SK-N-MC (cell line): ENCODE measurements around the gene SGPP2.

ENCODE experiments used
- DNase-seq: peaks from one replicate; pipeline ENCODE4 v3.0.0-alpha.2; 2011; ENCODE audit warnings: low read depth, low spot score
- H3K27ac ChIP-seq: fragments of 200-600 bp; sonication (generic); 2 replicates; pipeline ENCODE4 v1.5.1; 2016; ENCODE audit warnings: mixed run types
- H3K36me3 ChIP-seq: fragments of 200-600 bp; sonication (generic); 2 replicates; pipeline ENCODE4 v1.6.1; 2017; ENCODE audit warnings: antibody characterized with exemption, low read length, mixed read lengths; ENCODE audit not compliant: insufficient read depth
- H3K4me3 ChIP-seq: fragments of 200-600 bp; sonication (generic); 2 replicates; pipeline ENCODE4 v1.5.1; 2016
- H3K9ac ChIP-seq: fragments of 200-600 bp; sonication (generic); 2 replicates; pipeline ENCODE4 v1.8.0; 2017; ENCODE audit warnings: mixed run types, mixed read lengths; ENCODE audit not compliant: insufficient read length
- H3K9me3 ChIP-seq: fragments of 200-600 bp; sonication (generic); 2 replicates; pipeline ENCODE4 v1.6.1; 2017; ENCODE audit warnings: low read depth, mild to moderate bottlenecking, antibody characterized with exemption, low read length, moderate library complexity, mixed read lengths
- EZH2 ChIP-seq: fragments of 200-600 bp; sonication (generic); IDR thresholded peaks from one replicate; pipeline ENCODE4 v1.6.1; 2017; ENCODE audit warnings: antibody characterized with exemption
- FOXP2 ChIP-seq: optimal IDR thresholded peaks from 2 replicates; pipeline ENCODE3; 2011; ENCODE audit warnings: mild to moderate bottlenecking, moderate library complexity; ENCODE audit not compliant: insufficient read depth; ENCODE audit errors: extremely low read length, control extremely low read depth
- POLR2AphosphoS5 ChIP-seq: IDR thresholded peaks from 2 replicates; pipeline ENCODE4 v1.6.1; 2012; ENCODE audit warnings: mild to moderate bottlenecking, low read depth, low read length, borderline replicate concordance

The SGPP2 gene

GRCh38 chr2:222456479-222457077 lies 32.2 kb downstream of the SGPP2 start:
- no peak overlapping the region for H3K4me3 ChIP-seq
- no peaks in the 10 kb centered on the region for H3K9me3 ChIP-seq
- TF ChIP-seq POLR2AphosphoS5 (no peak), EZH2 (no peak)
- H3K9ac ChIP-seq, result no peak overlapping the region
- no peaks in the 10 kb centered on the region for H3K36me3 ChIP-seq
- no peak overlapping the region for H3K27ac ChIP-seq
- no peak for DNase-seq

- H3K9me3 ChIP-seq, result no peaks in the 10 kb centered on the region
- TF ChIP-seq FOXP2 (no peak), POLR2AphosphoS5 (no peak), EZH2 (no peak)
- H3K36me3 ChIP-seq, result no peaks in the 10 kb centered on the region
- H3K9ac ChIP-seq, result no peak overlapping the region
- no peak for DNase-seq
- H3K27ac ChIP-seq, result no peak overlapping the region
- no peak overlapping the region for H3K4me3 ChIP-seq
Observed at GRCh38 chr2:222459983-222460382, 35.6 kb downstream of the SGPP2 start.

GRCh38 chr2:222465746-222466145 lies 41.4 kb downstream of the SGPP2 start:
- no peaks in the 10 kb centered on the region for H3K9me3 ChIP-seq
- no peak overlapping the region for H3K27ac ChIP-seq
- no peak overlapping the region for H3K4me3 ChIP-seq
- H3K36me3 ChIP-seq, result no peaks in the 10 kb centered on the region
- no peak for DNase-seq
- TF ChIP-seq POLR2AphosphoS5 (no peak), FOXP2 (no peak), EZH2 (no peak)
- H3K9ac ChIP-seq, result no peak overlapping the region

GRCh38 chr2:222468346-222468745 lies 44.0 kb downstream of the SGPP2 start:
- DNase-seq, result no peak
- H3K27ac ChIP-seq, result no peak overlapping the region
- no peaks in the 10 kb centered on the region for H3K9me3 ChIP-seq
- H3K4me3 ChIP-seq, result no peak overlapping the region
- no peaks in the 10 kb centered on the region for H3K36me3 ChIP-seq
- no peak for TF ChIP-seq EZH2
- TF ChIP-seq FOXP2, result no peak
- H3K9ac ChIP-seq, result no peak overlapping the region

- no peak for DNase-seq
- no peak overlapping the region for H3K4me3 ChIP-seq
- H3K36me3 ChIP-seq, result no peaks in the 10 kb centered on the region
- H3K9ac ChIP-seq, result no peak overlapping the region
- no peak overlapping the region for H3K27ac ChIP-seq
- no peak for TF ChIP-seq EZH2
- H3K9me3 ChIP-seq, result no peaks in the 10 kb centered on the region
Observed at GRCh38 chr2:222470802-222471468, 46.6 kb downstream of the SGPP2 start.

- Histone ChIP-seq H3K27ac (no peak overlapping the region), H3K9me3 (no peaks in the 10 kb centered on the region), H3K4me3 (no peak overlapping the region), H3K9ac (no peak overlapping the region), H3K36me3 (no peaks in the 10 kb centered on the region)
- no peak for DNase-seq
- TF ChIP-seq FOXP2 (no peak), POLR2AphosphoS5 (no peak), EZH2 (no peak)
Observed at GRCh38 chr2:222477962-222478608, 53.7 kb downstream of the SGPP2 start.

GRCh38 chr2:222479859-222480258 lies 55.5 kb downstream of the SGPP2 start:
- H3K36me3 ChIP-seq, result no peaks in the 10 kb centered on the region
- no peaks in the 10 kb centered on the region for H3K9me3 ChIP-seq
- H3K9ac ChIP-seq, result no peak overlapping the region
- no peak overlapping the region for H3K27ac ChIP-seq
- DNase-seq, result no peak
- TF ChIP-seq FOXP2, result no peak
- no peak for TF ChIP-seq EZH2
- no peak for TF ChIP-seq POLR2AphosphoS5
- no peak overlapping the region for H3K4me3 ChIP-seq

- TF ChIP-seq POLR2AphosphoS5 (no peak), FOXP2 (no peak), EZH2 (no peak)
- H3K36me3 ChIP-seq, result no peaks in the 10 kb centered on the region
Observed at GRCh38 chr2:222480497-222480896, 56.2 kb downstream of the SGPP2 start.

GRCh38 chr2:222481941-222482340 lies 57.6 kb downstream of the SGPP2 start:
- no peaks in the 10 kb centered on the region for H3K36me3 ChIP-seq
- DNase-seq, result no peak

More at GRCh38 chr2:222480497-222480896, 56.2 kb downstream of the SGPP2 start:
- Histone ChIP-seq H3K27ac (no peak overlapping the region), H3K9ac (no peak overlapping the region), H3K9me3 (no peaks in the 10 kb centered on the region), H3K4me3 (no peak overlapping the region)
- DNase-seq, result no peak

More at GRCh38 chr2:222481941-222482340, 57.6 kb downstream of the SGPP2 start:
- H3K9ac ChIP-seq, result no peak overlapping the region
- TF ChIP-seq EZH2 (no peak), POLR2AphosphoS5 (no peak), FOXP2 (no peak)
- H3K27ac ChIP-seq, result no peak overlapping the region
- H3K9me3 ChIP-seq, result no peaks in the 10 kb centered on the region
- H3K4me3 ChIP-seq, result no peak overlapping the region
